ENCODE results near the gene SLC15A2.

SLC15A2 gene

GRCh38 chr3:121948641-121949040 lies 54.4 kb downstream of the SLC15A2 start:
- in situ Hi-C loops (cut with HindIII; ENCODE audit: low sequenced_read_pairs) = no loop called here
- no peak for TF ChIP-seq CTCF (IDR thresholded peaks at IDR 0.05; ENCODE audit: low read depth, low read length, missing control alignments)
- H3K4me3 ChIP-seq (ENCODE audit: low read depth, low read length) = no peak overlapping the region
- no peak for DNase-seq (ENCODE audit: low read depth)

DNA sequence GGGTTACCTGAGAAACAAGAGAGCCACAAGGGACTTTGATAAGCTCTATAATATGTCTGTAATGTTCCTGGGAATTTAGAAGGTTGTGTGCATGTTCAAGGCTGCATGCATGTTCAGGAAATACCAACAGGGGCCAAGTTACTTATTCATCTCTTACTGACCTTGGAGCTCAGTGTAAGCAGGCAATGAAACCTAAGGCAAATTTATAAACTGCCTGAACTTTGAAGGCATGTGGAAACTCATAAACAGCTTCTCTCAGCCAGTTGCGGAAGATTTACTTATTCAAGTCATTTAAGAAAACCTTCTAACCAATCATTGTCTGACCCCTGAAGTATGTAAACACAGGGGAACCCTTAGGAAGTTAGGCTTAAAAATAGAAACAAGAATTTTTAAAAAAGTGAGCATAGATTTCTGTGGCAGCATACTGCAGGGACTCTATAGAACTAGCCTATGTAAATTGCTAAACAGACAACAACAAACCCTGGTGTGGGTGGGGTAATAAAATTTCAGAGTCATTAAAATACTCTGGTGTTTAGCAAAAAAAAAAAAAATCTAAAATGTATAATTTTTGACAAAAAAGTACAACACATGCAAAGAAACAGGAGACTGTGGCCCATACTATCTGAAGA lies 57.2 kb downstream of the SLC15A2 start:
- in situ Hi-C loops (cut with HindIII; ENCODE audit: low sequenced_read_pairs) = no loop called here
- H3K4me3 ChIP-seq (ENCODE audit: low read depth, low read length) = no peak overlapping the region
- no peak for TF ChIP-seq CTCF (IDR thresholded peaks at IDR 0.05; ENCODE audit: low read depth, low read length, missing control alignments)
- DNase-seq (ENCODE audit: low read depth) = no peak

DNA sequence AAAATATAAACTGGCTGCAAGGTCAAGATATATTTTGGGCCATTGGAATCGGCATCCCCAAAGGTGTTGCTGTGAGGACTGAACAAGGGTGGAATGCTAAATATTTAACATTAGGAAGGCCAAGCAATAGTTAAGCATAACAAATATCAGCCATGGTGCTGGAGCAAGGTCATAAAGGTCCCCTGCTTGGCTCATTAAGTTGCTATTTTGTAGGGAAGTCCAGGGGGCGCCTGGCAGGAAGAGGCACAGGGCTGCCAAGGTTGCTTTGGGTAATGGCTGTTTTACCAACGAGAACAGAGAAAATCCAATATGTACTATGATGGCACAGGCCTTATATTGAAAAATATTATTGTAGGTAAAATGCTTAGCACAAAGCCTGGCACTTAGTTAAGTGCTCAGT lies 62.2 kb downstream of the SLC15A2 start:
- TF ChIP-seq CTCF (IDR thresholded peaks at IDR 0.05; ENCODE audit: low read depth, low read length, missing control alignments) = no peak
- no peak for DNase-seq (ENCODE audit: low read depth)
- H3K4me3 ChIP-seq (ENCODE audit: low read depth, low read length) = no peak overlapping the region
- in situ Hi-C loops (cut with HindIII; ENCODE audit: low sequenced_read_pairs) = no loop called here

DNA sequence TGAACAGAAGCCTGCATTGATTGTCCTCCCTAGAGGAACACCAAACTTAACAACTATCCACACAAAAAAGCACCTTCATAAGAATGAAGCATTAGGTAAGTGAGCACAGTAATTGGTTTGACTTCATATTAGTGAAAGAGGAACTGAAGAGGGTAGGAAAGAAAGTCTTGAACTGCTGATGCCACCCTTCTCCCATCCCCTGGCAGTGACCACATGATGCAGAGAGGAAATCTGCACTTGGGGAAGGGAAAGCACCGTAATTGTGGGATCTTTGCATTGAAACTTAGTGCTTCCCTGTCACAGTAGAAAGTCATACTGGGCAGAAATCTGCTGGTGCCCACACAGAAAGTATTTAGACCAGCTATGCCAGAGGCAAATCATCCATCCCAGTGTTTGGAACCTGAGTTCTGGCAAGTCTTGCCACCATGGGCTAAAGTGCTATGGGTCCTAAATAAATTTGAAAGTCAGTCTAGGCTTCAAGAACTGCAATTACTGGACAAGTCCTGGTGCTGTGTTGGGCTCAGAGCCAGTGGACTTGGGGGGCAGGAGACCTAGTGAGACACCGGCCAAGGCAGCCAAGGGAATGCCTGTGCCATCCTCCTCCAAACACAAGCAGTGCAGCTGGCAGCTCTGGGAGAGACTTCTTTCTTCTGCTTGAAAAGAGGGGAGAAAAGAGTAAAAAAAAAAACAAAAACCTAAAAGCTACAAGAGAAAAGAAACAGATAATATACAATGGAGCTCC lies 63.6 kb downstream of the SLC15A2 start:
- TF ChIP-seq CTCF (IDR thresholded peaks at IDR 0.05; ENCODE audit: low read depth, low read length, missing control alignments) = no peak
- in situ Hi-C loops (cut with HindIII; ENCODE audit: low sequenced_read_pairs) = no loop called here
- DNase-seq (ENCODE audit: low read depth) = no peak
- no peak overlapping the region for H3K4me3 ChIP-seq (ENCODE audit: low read depth, low read length)

- H3K4me3 ChIP-seq (ENCODE audit: low read depth, low read length) = no peak overlapping the region
- in situ Hi-C loops (cut with HindIII; ENCODE audit: low sequenced_read_pairs) = no loop called here
Measured at GRCh38 chr3:121958801-121959200, 64.6 kb downstream of the SLC15A2 start.

GRCh38 chr3:121961283-121961682 lies 67.1 kb downstream of the SLC15A2 start:
- DNase-seq (ENCODE audit: low read depth) = no peak
- no peak overlapping the region for H3K4me3 ChIP-seq (ENCODE audit: low read depth, low read length)
- in situ Hi-C loops (cut with HindIII; ENCODE audit: low sequenced_read_pairs) = no loop called here
- no peak for TF ChIP-seq CTCF (IDR thresholded peaks at IDR 0.05; ENCODE audit: low read depth, low read length, missing control alignments)

More at GRCh38 chr3:121958801-121959200, 64.6 kb downstream of the SLC15A2 start:
- no peak for DNase-seq (ENCODE audit: low read depth)
- TF ChIP-seq CTCF (IDR thresholded peaks at IDR 0.05; ENCODE audit: low read depth, low read length, missing control alignments) = no peak

All from astrocyte of the cerebellum (primary cell).